NCI-H446 (cell line): Measurements from ENCODE around the gene PRODH2.
"Not testable (repeated sequence)": the region's sequence is repeated elsewhere in the genome, so short reads cannot be mapped to it uniquely, and the experiment has no call there.

ENCODE experiments used
- DNase-seq, 2 experiments: peaks; one replicate each; lab custom pipeline; 2025; lab: John Stamatoyannopoulos, UW

The PRODH2 gene

DNA sequence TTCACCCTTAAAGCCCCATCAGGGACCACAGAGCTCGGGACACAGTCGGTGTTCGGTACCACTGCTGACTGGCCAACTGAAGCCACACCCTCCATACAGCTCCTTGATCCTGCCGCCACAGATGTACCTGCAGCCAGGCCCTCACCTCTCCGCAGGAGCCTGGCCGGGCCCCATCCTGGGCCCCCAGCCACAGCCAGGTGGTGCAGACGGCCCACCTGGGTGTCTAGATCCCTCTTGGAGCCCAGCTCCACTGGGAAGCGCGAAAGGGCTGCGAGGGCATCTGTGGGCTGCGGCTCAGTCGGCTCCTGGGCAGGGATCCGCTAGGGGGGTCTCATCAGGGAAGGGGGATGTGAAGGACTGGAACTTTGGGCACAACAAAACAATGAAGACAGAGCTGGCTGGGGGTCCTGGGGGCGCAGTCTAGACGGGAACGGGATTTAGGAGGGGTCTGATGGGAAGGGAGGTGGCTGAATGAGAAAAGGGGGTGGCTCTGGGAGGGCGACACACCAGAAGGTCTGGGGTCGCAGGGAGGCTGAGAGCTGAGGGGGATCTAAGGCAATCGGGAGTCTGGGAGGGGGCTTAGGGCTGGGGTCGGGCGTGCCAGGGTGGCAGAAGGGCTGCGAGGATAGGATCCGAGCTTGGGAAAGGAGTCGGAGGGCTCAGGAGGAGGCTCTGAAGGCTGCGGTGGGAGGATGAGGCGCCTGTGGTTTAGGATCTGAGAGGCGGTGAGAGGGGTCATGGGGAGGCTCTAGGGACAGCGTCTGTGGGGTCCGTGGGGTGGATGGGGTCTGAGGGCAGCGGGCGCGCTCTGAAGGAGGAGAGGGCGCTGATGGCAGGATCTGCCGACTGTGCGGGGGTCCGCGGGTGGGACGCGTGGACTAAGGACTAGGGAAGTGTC lies 15.8 kb downstream of the PRODH2 start:
- DNase-seq = no peak

DNA sequence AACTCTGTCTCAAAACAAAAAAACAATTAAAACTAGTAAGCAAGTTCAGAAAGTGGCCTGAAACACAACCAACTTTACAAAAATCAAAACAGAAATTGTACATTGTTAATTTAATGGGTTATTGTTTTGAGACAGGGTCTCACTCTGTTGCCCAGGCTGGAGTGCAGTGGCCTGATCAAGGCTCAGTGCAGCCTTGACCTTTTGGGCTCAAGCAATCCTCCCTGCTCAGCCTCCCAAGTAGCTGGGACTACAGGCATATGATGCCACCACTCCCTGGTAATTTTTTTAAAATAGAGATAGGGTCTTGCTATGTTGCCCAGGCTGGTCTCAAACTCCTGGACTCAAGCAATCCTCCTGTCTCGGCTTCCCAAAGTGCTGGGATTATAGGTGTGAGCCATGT lies 17.1 kb downstream of the PRODH2 start:
- not testable (repeated sequence) for DNase-seq

DNA sequence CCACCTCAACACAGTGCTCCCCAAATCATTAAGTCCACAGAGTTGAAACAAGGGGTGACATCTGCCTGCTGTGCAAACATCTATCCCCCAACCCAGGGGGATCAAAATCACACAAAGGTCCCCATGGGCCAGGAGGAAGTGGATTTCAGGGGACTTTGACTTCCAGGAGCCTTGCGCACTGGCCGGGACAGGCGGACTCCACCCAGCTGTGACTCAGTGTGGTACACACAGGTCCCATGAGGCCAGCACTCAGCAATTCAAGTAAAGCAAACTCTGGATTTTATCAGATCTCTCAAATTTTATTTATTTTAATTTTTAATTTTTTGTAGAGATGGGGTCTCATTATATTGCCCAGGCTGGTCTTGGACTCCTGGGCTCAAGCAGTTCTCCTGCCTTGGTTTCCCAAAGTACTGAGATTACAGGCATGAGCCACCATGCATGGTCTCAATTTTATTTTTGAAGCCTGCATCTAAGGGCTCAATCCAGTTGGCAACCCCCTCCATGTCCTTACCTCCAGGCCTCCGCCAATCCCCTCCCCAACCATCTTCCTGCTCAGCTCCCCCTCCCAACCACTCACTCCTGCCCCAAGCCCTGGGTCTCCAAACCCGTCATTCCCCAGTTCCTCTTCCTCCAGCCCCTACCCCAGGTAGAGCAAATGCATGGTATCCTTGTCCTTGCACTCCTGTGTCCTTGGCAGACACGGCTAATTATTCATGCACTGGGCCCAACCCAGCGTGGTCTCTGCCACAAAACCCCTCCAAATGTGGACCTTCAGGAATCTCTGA lies 19.1 kb downstream of the PRODH2 start:
- no peak for DNase-seq

- DNase-seq = no peak
These were observed 19.8 kb downstream of the PRODH2 start for GRCh38 chr19:35792888-35793287.

DNA sequence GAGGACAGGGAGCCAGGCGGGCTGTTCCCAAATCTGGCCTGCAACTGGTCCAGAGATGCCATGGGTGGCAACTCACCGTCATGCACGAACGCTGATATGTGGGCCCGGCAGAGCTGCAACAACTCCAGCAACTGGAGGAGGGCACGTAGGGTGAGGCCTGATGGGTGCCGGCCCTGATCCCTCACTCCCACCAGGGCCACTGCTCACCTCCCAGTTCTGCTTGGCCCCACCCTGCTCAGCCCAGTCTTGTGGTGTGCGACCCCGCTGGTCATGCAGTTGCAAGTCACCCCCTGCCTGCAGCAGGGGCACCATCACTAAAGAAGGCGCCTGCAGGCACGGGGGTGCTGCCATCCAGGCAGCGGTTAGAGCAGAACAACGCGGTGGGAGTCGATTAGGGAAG lies 20.3 kb downstream of the PRODH2 start:
- DNase-seq = no peak

DNA sequence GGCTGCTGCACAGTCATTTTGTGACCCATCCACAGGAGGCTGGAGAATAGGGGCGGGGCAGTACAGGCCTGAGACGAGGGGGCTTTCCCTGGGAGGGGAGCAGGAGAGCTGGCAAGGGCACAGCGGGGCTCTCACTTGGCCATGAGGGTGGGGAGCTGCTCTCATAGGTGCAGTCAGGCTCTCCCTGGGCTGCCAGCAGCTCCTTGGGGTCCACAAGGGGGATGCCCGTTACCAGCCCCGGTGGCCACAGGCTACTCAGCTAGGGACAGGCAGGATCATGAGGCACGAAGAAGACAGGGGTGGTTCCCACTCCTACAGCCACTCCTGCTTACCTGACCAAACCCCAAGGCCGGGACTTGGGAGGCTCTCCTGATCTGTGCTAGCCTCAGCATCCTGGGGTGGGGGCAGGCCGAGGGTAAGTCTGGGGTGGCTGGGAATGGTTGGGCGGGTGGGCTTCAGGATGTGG lies 20.8 kb downstream of the PRODH2 start:
- DNase-seq = no peak

DNA sequence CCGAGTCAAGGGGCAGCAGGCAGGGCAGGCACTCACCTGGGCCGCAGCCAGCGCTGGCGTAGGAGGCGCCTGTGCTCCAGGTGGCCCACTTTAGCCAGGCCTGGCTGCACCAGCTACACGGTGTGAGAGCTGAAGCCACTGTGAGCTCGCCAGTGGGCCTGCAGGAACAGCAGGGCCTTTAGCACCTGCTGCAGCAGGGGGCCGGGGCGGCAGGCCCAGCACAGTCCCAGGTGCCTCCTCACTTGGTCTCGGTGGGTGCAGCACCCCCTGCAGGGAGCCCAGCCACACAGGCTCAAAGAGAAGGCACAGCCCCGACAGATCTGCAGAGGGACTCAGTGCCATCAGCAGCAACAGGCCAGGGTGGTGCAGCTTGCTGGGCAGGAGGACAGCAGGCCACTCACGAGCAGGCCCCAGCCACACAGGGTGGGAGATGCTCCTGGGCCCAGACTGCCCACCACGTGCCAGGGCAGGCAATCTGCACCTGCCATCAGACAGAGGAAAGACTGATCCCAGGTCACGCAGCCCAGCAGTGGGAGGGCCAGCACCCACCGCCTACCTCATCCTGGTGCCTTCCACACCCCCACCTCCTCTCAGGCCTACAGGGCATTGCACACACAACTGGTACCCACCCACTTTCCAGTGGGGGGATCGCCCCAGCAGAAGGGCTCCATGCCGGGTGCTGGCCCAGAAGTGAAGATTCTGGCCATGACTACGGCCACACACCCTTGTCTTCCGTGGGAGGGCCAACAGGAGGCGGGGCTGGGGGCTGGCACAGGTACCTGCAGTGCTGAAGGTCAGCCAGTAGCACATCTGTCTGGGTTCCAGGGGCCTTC lies 21.4 kb downstream of the PRODH2 start:
- no peak for DNase-seq

GRCh38 chr19:35789978-35790944 lies 22.4 kb downstream of the PRODH2 start:
- no peak for DNase-seq

DNA sequence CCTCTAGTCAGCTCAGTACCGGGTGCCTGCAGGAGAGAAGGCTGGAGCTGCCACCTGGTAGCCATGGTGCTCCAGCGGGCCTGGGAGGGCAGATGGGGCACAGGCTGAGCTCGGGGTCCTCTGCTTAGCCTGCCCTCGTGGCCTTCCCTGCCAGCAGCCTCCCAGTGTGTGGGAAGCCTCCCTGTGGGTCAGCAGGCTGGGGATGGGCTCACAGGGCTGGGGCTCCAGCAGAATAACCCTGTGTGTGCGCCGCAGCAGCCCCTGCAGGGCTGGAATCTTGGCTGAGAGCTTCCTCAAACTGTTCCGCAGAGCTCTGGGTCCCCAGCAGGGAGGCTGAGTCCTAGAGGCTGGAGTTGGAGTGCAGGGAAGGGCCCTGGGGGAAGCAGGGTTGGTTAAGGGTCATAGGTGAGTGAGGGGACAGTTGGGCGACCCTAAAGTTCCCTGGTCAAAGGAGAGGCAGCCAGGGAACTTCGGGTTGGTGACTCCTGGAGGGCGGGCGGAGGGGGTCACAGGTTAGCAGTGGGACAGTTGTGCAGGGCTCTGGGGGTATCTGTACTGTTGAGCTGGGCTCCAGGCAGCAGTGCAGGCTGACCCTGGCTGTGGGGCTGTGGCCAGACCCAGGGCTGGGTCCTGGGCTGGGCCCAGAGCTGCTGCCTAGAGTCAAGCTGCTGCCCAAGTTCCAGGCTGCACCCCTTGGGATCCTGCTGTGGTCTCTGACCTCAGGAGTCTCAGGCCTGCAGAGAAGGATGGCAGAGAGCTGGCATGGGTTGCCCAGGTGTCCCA lies 23.3 kb downstream of the PRODH2 start:
- DNase-seq = no peak

DNA sequence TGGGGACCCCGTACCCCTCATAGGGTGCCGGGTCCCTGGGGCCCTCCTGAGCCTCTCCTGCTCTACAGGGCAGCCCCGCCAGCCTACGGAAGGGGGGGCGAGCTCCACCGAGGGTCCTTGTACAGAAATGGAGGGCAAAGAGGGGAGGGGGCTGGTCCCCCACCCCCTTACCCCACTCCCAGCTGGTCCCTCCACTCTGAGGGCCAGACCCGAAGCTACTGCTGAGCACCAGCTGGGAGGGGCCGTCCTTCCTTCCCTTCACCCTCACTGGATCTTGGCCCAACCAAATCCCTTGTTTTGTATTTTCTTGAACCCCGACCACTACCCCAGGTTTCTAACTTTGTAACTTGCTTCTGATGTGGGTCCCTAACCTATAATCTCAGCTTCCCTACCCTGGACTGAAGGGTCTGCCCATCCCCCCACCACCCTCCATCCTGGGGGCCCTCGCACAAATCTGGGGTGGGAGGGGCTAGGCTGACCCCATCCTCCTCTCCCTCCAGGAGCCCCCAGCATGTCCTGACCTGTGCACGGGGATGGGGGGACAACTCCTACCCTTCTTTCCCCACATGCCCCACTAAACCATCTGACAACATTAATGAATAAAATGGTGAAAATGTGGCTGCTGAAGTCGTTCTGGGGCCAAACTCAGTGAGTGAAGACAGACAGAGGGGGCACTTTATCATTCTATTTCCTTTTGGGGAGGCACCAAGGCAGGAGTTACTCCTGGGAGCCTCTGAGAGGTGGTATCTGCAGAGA lies 24.3 kb downstream of the PRODH2 start:
- DNase-seq = no peak

- no peak for DNase-seq
These were observed 25.3 kb downstream of the PRODH2 start for GRCh38 chr19:35787227-35787799.

DNA sequence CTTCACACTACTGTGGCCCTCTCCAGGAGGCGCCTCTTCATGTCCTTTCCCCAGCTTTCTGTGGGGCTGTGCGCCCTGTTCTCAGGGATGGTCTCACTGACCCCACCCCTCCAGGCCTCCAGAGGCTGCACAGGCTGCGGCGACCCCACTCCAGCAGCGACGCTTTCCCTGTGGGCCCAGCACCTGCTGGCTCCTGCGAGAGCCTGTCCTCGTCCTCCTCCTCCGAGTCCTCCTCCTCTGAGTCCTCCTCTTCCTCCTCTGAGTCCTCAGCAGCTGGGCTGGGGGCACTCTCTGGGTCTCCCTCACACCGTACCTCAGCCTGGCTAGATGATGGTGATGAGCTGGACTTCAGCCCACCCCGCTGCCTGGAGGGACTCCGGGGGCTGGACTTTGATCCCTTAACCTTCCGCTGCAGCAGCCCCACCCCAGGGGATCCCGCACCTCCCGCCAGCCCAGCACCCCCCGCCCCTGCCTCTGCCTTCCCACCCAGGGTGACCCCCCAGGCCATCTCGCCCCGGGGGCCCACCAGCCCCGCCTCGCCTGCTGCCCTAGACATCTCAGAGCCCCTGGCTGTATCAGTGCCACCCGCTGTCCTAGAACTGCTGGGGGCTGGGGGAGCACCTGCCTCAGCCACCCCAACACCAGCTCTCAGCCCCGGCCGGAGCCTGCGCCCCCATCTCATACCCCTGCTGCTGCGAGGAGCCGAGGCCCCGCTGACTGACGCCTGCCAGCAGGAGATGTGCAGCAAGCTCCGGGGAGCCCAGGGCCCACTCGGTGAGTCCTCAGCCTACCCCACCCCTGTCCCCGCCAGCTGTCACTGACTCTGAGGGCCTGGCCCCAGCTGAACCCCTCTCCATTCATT lies 26.1 kb downstream of the PRODH2 start:
- no peak for DNase-seq

- DNase-seq = no peak
These were observed 27.4 kb downstream of the PRODH2 start for GRCh38 chr19:35785339-35785627.

- no peak for DNase-seq
These were observed 27.9 kb downstream of the PRODH2 start for GRCh38 chr19:35784503-35785338.

GRCh38 chr19:35783469-35784434 lies 28.9 kb downstream of the PRODH2 start:
- no peak for DNase-seq

DNA sequence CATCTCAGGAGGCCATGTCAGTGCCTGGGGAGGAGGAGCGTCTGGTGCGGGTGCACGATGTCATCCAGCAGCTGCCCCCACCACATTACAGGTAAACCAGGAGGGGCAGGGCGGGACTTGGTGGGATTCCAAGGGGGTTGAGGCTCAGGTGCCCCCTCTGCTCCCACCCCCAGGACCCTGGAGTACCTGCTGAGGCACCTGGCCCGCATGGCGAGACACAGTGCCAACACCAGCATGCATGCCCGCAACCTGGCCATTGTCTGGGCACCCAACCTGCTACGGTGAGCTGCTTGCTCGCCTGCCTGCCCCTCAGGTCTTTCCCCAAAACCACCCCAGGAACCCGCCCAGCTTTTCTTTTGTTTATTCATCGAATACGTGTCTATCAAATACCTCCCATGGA lies 30.1 kb downstream of the PRODH2 start:
- no peak for DNase-seq
